Nephron progenitor cell (in vitro differentiated cells): ENCODE data around the gene GDF10.

ENCODE experiments used
- DNase-seq: peaks from one replicate; pipeline ENCODE4 v3.0.0; 2021
- H3K27ac Mint-ChIP-seq: 2 replicates; pipeline ENCODE4 v1.8.0; 2021; ENCODE audit warnings: mild to moderate bottlenecking, moderate library complexity, mixed read lengths
- H3K27me3 Mint-ChIP-seq: 2 replicates; pipeline ENCODE4 v1.8.0; 2021; ENCODE audit warnings: mild to moderate bottlenecking, low read depth, mixed read lengths; ENCODE audit not compliant: poor library complexity
- H3K36me3 Mint-ChIP-seq: 2 replicates; pipeline ENCODE4 v1.8.0; 2021; ENCODE audit warnings: low read depth, mixed read lengths
- H3K4me1 Mint-ChIP-seq: 2 replicates; pipeline ENCODE4 v1.8.0; 2021; ENCODE audit warnings: mixed read lengths
- H3K4me3 Mint-ChIP-seq: 2 replicates; pipeline ENCODE4 v1.8.0; 2021; ENCODE audit warnings: mild to moderate bottlenecking, moderate library complexity, mixed read lengths
- H3K9me3 Mint-ChIP-seq: 2 replicates; pipeline ENCODE4 v1.8.0; 2021; ENCODE audit warnings: mild to moderate bottlenecking, moderate library complexity, mixed read lengths
- CTCF ChIP-seq: fragments of 200-600 bp; sonication (generic); IDR thresholded peaks from 2 replicates; pipeline ENCODE4 v1.5.0; 2021; ENCODE audit warnings: antibody characterized with exemption

GDF10 gene

GRCh38 chr10:47321521-47322195 is 21.7 kb downstream of the GDF10 start:
- Mint-ChIP-seq H3K36me3 (no peaks in the 10 kb centered on the region), H3K9me3 (no peaks in the 10 kb centered on the region), H3K27ac (no peak overlapping the region), H3K4me3 (no peak overlapping the region), H3K27me3 (peaks cover 4% of the 10 kb centered on the region), H3K4me1 (no peaks in the 10 kb centered on the region)
- DNase-seq = no peak
- TF ChIP-seq CTCF = no peak

DNA sequence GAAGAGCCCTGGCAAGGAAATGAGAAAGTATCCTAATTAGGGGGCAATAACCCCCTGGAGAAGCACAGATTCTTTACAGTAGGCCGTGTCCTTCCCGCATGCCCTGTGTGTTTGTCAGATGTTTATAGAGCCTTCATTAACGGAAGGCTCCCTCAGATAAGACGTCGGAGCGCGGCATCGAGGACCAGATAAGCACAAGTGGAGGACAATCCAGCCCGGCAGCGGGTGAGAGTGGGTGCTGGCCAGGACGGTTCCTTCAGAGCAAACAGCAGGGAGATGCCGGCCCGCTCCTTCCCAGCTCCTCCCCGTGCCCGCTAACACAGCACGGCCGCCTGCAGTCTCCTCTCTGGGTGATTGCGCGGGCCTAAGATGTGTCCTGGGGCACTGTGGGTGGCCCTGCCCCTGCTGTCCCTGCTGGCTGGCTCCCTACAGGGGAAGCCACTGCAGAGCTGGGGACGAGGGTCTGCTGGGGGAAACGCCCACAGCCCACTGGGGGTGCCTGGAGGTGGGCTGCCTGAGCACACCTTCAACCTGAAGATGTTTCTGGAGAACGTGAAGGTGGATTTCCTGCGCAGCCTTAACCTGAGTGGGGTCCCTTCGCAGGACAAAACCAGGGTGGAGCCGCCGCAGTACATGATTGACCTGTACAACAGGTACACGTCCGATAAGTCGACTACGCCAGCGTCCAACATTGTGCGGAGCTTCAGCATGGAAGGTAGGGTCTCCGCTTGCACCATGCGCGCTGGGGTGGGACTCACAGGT is 22.5 kb downstream of the GDF10 start, which contains the start of gene GDF2:
GDF2 (plus strand) TSS at position 155 of the 762 bp plus-strand sequence; CDS start at position 370, 215 bp downstream.
- no peaks in the 10 kb centered on the region for H3K9me3 Mint-ChIP-seq
- no peak within 1 kb of the TSS for H3K27ac Mint-ChIP-seq
- H3K4me3 Mint-ChIP-seq = no peak within 1 kb of the TSS
- no peaks in the 10 kb centered on the region for H3K27me3 Mint-ChIP-seq
- no peak for DNase-seq
- TF ChIP-seq CTCF = no peak
- no peaks in the 10 kb centered on the region for H3K36me3 Mint-ChIP-seq
- H3K4me1 Mint-ChIP-seq = no peaks in the 10 kb centered on the region

DNA sequence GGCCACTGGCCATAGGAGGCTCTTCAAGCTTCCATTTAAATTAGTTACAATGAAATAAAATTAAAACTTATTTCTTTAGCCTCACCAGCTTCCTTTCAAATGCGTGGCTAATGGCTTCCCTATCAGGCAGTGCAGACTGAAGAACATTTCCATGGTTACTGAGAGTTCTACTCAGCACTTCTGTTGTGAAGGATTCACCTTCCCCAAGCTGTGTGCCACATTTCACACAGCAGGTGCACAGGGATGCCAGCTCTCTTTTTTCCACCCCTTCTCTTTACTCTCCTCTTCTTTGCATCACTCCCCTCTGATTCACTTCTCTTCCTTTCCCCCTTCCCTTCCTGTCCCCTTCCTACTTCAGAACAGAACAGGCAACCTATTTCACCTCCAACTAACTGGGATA is 23.1 kb downstream of the GDF10 start:
- Mint-ChIP-seq H3K9me3 (no peaks in the 10 kb centered on the region), H3K27me3 (no peaks in the 10 kb centered on the region), H3K36me3 (no peaks in the 10 kb centered on the region), H3K4me3 (no peak overlapping the region), H3K27ac (no peak overlapping the region), H3K4me1 (no peaks in the 10 kb centered on the region)
- TF ChIP-seq CTCF = no peak
- DNase-seq = no peak

- Mint-ChIP-seq H3K9me3 (no peaks in the 10 kb centered on the region), H3K27me3 (no peaks in the 10 kb centered on the region), H3K4me3 (no peak overlapping the region), H3K36me3 (no peaks in the 10 kb centered on the region), H3K4me1 (no peaks in the 10 kb centered on the region), H3K27ac (no peak overlapping the region)
- TF ChIP-seq CTCF = no peak
- DNase-seq = no peak
Measured at GRCh38 chr10:47323636-47324296, 23.8 kb downstream of the GDF10 start.

DNA sequence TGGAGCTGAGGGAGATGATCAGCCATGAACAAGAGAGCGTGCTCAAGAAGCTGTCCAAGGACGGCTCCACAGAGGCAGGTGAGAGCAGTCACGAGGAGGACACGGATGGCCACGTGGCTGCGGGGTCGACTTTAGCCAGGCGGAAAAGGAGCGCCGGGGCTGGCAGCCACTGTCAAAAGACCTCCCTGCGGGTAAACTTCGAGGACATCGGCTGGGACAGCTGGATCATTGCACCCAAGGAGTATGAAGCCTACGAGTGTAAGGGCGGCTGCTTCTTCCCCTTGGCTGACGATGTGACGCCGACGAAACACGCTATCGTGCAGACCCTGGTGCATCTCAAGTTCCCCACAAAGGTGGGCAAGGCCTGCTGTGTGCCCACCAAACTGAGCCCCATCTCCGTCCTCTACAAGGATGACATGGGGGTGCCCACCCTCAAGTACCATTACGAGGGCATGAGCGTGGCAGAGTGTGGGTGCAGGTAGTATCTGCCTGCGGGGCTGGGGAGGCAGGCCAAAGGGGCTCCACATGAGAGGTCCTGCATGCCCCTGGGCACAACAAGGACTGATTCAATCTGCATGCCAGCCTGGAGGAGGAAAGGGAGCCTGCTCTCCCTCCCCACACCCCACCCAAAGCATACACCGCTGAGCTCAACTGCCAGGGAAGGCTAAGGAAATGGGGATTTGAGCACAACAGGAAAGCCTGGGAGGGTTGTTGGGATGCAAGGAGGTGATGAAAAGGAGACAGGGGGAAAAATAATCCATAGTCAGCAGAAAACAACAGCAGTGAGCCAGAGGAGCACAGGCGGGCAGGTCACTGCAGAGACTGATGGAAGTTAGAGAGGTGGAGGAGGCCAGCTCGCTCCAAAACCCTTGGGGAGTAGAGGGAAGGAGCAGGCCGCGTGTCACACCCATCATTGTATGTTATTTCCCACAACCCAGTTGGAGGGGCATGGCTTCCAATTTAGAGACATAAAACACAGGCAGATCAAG is 25.6 kb downstream of the GDF10 start:
- TF ChIP-seq CTCF = no peak
- H3K36me3 Mint-ChIP-seq = no peaks in the 10 kb centered on the region
- no peak for DNase-seq
- no peaks in the 10 kb centered on the region for H3K4me1 Mint-ChIP-seq
- H3K27me3 Mint-ChIP-seq = peaks cover 3% of the 10 kb centered on the region
- H3K27ac Mint-ChIP-seq = no peak overlapping the region
- no peak overlapping the region for H3K4me3 Mint-ChIP-seq
- H3K9me3 Mint-ChIP-seq = no peaks in the 10 kb centered on the region
